Fibroblast of the conjunctiva (primary cell): Measurements from ENCODE around the gene HEMK1.

Experiments used
- DNase-seq: peaks from one replicate; pipeline ENCODE4 v3.0.0-alpha.2; 2010; ENCODE audit warnings: low read depth

The HEMK1 gene

GRCh38 chr3:50568947-50569749 is at the start of gene HEMK1:
HEMK1 (plus strand) TSS chr3:50569522; CDS start chr3:50571105, 1,583 bp downstream.
- peak; percentile 88 for DNase-seq

- no peak for DNase-seq
These were observed 48.5 kb upstream of the HEMK1 start for GRCh38 chr3:50520849-50521248.

GRCh38 chr3:50521572-50521971 is 47.8 kb upstream of the HEMK1 start:
- no peak for DNase-seq

GRCh38 chr3:50523279-50523811 is 46.0 kb upstream of the HEMK1 start:
- DNase-seq, result no peak

- no peak for DNase-seq
These were observed 44.6 kb upstream of the HEMK1 start for GRCh38 chr3:50524746-50525145.

GRCh38 chr3:50525191-50525910 is 44.0 kb upstream of the HEMK1 start:
- no peak for DNase-seq

GRCh38 chr3:50525987-50526386 is 43.3 kb upstream of the HEMK1 start:
- no peak for DNase-seq

GRCh38 chr3:50530001-50530970 is 39.0 kb upstream of the HEMK1 start:
- DNase-seq, result no peak

- DNase-seq, result no peak
These were observed 38.1 kb upstream of the HEMK1 start for GRCh38 chr3:50531201-50531600.

GRCh38 chr3:50532062-50532705 is 37.1 kb upstream of the HEMK1 start:
- no peak for DNase-seq

- DNase-seq, result no peak
These were observed 36.0 kb upstream of the HEMK1 start for GRCh38 chr3:50533316-50533715.

- no peak for DNase-seq
These were observed 35.4 kb upstream of the HEMK1 start for GRCh38 chr3:50533807-50534461.

GRCh38 chr3:50534681-50535330 is 34.5 kb upstream of the HEMK1 start:
- no peak for DNase-seq

- DNase-seq, result no peak
These were observed 32.7 kb upstream of the HEMK1 start for GRCh38 chr3:50536471-50537180.

GRCh38 chr3:50537421-50538129 is 31.7 kb upstream of the HEMK1 start:
- DNase-seq, result no peak

- DNase-seq, result no peak
These were observed 29.7 kb upstream of the HEMK1 start for GRCh38 chr3:50539356-50540286.

GRCh38 chr3:50542177-50543034 is 26.9 kb upstream of the HEMK1 start:
- peak; percentile 32 for DNase-seq
